ENCODE data around the gene NNAT.
A peak's percentile ranks its signal among the peaks of the same experiment; 100 is the strongest.

The NNAT gene

DNA sequence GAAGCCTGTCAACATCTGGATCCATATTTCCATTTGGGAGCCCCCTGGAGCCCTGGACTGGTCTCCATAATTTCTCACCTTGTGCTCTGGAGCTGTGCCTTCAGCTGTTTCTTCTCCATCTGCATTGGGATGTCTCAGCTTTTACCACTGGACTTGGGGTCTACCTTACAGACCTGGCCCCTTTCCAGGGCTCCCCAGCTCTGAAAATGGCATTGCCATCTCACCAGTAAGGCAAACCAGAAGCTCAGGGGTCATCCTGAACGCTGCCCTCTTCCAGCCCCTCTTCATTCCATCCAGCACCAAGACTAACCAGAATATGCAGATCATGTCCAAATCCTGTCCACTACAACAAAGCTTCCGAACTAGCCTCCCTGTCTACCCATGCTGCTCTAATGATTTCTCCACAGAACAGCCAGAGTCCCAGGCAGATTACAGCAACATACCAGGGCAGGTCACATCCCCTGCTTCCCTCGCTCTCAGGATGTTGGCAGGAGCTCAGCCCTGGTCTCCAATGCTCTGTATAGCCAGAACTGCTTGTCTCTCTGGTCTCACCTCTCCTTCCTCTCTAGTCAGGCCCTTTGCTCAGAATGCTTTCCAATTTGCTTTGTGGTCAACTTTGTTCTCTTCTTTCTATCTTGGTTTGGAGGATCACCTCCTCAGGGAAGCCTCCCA lies 17.7 kb upstream of the NNAT start:
- DNase-seq, result no peak

GRCh38 chr20:37504404-37505096 lies 16.5 kb upstream of the NNAT start:
- no peak for DNase-seq

DNA sequence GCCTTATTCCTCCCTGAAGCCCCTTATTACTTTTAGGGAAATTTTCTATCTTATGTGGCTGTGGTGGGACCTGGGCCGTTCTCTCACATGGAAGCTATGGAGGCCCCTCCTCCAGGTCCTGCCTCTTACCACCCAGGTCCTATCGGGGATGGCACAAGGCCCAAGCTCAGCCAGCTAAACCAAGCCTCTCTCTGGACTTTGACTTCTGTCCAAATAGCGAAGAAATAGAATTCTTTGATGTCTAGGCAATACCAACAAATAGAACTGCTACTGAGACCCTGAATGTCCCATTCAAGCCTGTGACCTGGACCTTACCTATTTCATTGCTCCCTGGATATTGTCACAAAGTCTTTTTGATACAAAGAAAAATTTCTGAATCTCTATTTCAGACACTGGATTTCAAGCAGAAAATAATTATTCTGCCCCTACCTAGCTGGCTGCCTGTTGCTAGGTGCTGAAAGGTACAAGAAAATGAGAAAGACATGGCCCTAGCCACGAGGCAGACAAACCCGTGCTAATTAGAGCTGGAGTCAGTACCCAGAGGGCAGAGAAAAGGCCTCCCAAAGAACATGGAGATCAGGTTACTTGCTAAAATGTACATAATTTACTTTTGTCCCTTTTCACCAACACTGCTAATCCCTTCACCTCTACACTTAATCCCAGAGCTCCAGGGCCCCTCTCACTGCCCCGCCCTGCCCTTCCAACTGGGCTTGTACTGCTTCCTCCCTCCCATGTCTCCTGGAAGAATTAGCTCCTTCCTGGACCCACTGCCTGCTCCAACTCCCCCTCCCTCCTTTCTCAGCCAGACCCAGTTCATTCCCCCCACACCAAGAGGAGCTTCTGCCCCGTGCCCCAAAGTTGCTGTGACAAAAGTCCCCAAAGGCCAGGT lies 15.5 kb upstream of the NNAT start:
- no peak for DNase-seq

GRCh38 chr20:37506152-37506725 lies 14.8 kb upstream of the NNAT start:
- no peak for DNase-seq

- no peak for DNase-seq
These were observed 10.8 kb upstream of the NNAT start for GRCh38 chr20:37510226-37510625.

DNA sequence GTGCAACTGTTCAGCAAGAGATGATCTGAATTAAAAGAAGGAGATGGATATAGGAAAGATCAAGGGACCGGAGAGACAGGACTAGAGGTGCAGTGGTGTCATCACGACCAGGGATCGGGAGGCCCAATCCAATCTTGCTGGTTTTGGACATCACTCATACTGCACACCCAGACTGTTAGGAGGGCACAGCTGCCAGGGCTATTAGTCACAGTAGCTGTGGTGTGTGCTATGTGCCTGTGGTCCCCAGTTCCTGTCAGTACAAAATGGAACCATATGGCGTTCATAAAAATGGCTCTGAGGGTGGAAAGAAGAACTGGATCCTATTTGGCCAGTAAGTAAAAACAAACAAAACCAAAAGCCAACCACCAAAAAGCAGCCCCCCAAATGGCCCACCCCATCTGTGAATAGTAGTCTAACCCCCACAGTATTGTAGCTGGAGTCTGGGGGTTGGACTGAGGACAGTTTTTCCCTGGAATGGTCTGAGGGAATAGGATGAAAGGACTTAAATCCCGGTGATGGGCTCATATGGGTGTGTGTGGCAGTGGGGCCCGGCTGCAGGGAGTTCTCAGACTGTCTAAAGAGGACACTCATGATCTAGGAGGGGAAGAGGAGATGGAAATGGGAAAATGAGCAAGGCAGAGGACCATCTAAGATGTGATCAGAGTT lies 9.3 kb upstream of the NNAT start:
- no peak for DNase-seq

GRCh38 chr20:37513779-37514359 lies 7.2 kb upstream of the NNAT start:
- DNase-seq, result no peak

- no peak for DNase-seq
These were observed 5.2 kb upstream of the NNAT start for GRCh38 chr20:37515876-37516275.

DNA sequence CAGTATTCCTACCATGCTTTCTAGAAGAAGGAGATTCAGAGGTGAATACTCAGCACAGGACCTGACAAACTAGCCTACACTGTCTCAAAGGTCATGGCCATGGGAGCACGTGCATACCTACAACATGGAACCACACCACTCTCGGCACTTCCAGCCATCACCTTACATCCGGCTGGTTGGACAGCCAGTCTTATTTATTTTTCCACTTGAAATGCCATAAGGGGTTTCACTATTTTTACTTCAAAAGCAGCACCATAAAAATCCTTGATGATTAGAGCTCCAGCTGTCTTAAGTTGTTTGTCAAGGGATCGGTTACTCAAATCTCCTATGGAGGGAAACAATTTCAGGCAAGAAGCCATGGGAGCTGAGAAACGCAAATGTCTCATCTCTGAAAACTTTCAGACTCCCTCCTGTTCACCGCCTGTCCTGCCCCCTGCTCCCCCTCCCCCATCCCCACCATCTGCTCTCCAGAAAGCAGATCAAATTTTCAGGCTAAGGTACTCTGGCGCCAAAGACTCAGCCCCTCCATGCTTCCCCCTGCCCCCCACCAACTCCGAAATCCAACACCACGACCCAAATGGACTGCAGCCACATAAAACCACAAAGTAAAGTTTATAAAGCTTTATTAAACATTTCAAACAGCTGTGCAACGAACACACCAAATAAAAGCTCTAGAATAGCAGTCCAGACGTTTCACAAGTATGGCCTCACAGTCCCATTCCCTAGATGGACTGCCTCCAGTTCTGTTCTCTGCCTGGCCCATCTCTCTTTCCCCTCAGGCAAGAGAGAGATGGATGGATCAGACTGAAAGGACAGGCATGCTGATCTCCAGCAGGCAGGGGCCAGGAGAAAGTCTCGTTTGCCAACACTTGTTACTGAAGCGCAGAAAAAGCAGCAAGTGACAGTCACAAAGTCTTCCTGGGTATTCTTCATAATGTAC lies 4.0 kb upstream of the NNAT start:
- DNase-seq, result no peak

- no peak for DNase-seq
These were observed 3.0 kb upstream of the NNAT start for GRCh38 chr20:37518059-37518458.

DNA sequence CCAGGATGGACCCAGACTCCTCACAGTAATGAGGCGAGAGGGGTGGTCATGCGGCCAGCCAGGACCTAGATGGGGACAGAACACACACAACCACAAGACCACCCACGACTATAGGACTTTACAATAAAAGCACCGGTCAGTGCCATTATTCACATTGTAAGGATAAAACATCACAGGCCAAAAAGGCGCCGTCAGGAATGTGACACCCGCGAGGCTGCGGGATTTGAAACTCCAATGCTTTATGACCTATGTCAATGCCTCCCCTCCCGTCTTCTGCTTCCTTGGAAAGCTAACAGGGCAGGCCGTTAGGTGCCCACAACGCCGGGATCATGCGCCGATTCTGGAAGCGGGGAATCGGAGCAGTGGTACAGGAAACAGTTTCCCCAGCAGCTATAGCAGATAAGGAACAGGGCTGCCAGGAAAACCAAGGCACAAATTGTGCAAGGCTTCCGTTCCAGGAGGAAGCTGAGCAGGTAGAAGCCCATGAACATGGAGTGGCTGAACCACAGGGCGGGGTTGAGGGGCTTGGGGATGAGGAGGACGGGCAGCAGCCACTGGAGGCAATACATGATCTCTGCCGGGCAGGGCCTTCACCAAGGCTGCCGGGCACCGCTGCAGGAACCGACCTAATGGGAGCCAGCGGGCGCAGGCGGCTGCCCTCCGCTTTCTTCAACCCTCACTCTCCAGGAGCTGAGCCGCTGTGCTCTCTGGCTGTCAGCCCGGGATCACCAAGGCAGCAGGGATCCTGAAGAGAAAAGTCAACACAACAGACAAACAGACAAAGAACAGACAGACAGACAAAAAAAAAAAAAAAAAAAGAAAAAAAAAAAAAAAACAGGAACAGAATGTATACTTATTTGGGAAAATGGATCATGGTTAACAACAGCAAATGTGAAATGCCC lies 2.2 kb upstream of the NNAT start:
- no peak for DNase-seq

DNA sequence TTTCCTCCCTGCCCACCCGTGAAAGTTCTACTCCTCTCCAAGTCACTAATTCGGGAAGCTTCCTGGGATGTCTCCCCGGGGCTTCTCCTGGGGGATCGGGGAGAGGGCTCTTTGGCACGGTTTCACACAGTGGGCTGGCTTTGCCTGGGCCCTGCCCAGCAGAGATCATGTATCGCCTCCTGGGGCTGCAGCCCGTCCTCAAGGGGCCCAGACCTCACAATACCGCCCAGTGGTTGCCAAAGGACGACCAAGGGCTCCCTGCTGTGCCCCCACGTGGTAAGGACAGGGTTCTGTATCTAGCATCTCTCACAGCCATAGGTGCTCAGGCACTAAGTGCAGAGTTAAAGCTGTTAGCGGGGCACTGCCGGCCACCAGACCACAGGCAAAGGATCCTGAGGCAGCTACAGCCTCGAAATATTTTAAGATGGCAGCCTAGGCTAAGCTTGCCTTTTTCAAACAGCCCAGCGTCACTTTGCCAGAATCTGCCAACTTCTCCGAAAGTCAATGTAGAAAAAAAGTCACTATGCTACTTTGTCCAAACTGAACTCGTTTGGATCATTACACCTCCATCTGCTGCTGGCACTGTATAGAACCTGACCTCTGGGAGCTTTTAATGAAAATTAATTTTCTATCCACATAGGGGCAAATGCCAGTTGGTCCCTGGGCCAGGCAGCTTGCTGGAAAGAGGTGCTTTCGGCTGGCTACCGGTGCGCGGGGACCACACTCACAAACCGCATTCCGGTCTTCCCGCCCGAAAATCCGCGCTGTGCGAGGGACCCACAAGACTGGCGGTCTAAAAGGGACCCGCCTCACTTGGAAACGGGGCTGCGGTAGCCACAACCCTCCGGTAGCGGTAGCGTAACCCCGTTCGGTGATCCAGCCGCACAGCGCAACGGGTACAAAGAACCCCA lies 1.3 kb upstream of the NNAT start:
- DNase-seq, result no peak

DNA sequence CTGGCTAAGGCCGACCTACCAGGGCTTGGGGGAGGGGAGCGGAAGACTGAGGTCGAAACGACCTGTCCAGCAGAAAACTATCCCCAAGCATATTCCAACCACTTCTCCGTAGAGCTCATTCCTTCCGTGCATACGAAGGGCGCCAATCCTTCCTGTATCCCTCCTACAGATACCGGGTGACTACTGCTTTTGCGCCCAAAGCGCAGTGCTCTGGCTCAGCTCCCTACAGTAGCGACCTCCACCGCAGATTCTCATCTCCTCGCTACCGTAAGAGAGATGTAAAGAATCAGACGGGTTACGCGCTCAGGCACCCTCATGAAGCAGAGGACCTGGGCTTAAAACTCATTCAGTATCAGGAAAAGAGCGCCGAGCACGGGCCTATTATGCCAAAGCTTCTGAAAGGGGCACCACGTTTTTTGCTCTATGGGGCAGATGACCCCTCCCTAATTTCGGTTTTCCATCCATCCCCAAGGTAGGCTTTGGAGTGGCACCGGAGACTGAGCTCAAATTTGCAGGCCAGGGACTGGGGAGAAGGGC lies 563 bp upstream of the NNAT start:
- no peak for DNase-seq

GRCh38 chr20:37522260-37523011 lies 1.4 kb downstream of the NNAT start:
- peak; percentile 23 for DNase-seq

DNA sequence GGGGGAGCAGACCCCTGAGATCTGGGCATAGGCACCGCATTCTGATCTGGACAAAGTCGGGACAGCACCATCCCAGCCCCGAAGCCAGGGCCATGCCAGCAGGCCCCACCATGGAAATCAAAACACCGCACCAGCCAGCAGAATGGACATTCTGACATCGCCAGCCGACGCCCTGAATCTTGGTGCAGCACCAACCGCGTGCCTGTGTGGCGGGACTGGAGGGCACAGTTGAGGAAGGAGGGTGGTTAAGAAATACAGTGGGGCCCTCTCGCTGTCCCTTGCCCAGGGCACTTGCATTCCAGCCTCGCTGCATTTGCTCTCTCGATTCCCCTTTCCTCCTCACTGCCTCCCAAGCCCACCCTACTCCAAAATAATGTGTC lies 2.0 kb downstream of the NNAT start:
- no peak for DNase-seq

DNA sequence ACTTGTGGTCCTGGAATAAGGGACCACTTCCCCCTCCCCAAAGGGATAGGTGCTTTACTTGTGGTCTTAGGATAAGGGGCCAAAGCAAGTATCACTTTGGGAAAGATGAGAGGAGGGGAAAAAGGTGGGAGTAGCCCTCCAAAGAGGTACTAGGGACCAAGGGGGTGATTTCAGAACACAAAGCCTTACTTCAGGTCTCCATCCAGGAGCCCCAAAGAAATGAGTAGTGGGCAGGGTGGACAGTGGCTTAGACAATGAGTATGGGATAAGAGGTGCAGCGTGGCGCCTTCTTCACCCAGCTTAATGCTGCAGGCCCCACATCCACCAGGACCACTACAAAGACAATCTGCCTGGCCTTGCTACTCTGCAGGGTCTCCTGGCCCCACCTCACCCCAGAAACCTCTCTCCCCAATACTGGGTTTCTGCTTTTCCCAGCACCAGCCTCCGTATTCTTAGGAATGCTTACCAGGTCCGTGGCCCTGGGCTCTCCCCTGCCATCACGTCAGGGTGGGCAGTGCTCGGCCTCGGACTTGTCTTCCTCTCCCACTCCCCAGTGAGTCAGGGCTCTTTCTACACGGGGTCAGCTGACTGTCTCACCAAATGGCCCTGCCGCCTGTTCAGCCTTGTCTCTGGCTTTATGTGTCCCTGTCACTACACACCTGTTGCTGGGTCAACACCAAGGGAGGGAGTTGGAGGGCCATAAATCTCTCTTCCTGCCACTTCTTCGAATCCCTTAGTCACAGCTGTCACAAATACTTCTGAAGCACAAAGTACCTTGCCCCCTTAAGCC lies 3.1 kb downstream of the NNAT start:
- DNase-seq, result no peak

Data from NCI-H748 treated with DMSO at 0.1 percent for 48 hours (cell line).